GM10266 (cell line): ENCODE results near the gene ADAMTSL5.

ENCODE experiments used
- DNase-seq: peaks from one replicate; pipeline ENCODE4 v3.0.0; 2012; ENCODE audit errors: extremely low spot score
- TF ChIP-seq, protein P1 (sequence below): IDR thresholded peaks from 2 replicates; pipeline ENCODE4 v1.5.1; 2012; ENCODE audit warnings: mild to moderate bottlenecking, low read depth; ENCODE audit not compliant: control insufficient read depth, insufficient read depth; ENCODE audit errors: missing control alignments

The ADAMTSL5 gene

DNA sequence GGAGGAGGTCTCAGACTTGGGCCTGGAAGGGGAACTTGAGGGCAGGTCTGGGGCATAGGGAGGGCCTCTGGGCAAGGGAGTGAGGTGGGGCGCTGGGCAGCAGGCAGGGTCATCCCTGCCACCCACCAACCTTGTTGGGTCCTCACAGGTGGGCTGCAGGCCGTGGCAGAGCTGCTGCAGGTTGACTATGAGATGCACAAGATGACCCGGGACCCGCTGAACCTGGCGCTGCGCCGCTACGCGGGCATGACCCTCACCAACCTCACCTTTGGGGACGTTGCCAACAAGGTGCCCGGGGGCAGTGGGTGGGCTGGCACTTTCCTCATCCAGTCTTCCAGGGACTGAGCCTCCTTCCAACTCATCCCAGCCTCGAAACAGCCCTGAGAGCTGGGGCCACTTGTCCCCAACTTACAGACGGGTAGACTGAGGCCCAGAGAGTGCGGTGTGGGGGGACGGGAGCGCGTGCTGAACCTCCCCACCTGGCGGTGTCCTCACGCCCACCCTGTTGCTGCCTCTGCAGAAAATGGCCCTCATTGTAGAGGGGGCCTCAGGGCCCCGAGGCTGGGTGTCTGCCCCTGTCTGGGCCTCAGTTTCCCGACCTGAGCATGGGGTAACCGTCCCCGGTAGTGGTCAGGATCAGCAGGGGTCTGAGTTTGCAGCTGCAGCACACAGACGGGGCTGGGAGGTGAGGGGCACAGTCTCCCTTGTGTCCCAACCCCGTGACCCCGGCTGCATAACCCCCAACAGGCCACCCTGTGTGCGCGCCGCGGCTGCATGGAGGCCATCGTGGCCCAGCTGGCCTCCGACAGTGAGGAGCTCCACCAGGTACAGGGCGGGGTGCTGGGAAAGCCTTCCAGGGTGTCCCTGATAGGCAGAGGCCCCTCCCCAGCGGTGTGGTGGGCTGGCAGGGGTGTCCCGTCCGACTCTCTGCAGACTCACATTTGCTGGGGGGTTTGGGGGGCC lies 52.5 kb downstream of the ADAMTSL5 start:
- no peak for DNase-seq

DNA sequence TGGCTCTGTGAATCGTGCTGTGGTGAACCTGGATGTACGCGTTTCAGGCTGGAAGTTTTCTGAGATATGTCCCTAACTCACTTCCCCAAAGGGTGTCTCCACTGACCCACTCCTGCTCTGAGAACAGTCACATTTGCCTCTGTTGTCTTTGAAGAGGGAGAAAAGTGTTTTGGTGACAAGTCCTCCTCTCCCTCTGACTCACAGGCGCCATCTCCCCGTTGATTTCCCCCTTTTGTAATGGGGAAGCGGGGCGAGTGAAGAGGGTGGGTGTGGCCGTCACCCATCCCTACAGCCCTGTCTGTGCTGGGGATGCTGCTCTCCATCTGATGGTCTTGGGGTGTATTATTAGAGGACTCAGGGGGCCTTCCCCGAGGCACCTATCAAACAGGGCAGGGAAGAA lies 53.3 kb downstream of the ADAMTSL5 start:
- TF ChIP-seq, protein P1, sequence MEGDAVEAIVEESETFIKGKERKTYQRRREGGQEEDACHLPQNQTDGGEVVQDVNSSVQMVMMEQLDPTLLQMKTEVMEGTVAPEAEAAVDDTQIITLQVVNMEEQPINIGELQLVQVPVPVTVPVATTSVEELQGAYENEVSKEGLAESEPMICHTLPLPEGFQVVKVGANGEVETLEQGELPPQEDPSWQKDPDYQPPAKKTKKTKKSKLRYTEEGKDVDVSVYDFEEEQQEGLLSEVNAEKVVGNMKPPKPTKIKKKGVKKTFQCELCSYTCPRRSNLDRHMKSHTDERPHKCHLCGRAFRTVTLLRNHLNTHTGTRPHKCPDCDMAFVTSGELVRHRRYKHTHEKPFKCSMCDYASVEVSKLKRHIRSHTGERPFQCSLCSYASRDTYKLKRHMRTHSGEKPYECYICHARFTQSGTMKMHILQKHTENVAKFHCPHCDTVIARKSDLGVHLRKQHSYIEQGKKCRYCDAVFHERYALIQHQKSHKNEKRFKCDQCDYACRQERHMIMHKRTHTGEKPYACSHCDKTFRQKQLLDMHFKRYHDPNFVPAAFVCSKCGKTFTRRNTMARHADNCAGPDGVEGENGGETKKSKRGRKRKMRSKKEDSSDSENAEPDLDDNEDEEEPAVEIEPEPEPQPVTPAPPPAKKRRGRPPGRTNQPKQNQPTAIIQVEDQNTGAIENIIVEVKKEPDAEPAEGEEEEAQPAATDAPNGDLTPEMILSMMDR = no peak

More for the DNA sequence above, 52.5 kb downstream of the ADAMTSL5 start:
- TF ChIP-seq, protein P1 = no peak

DNA sequence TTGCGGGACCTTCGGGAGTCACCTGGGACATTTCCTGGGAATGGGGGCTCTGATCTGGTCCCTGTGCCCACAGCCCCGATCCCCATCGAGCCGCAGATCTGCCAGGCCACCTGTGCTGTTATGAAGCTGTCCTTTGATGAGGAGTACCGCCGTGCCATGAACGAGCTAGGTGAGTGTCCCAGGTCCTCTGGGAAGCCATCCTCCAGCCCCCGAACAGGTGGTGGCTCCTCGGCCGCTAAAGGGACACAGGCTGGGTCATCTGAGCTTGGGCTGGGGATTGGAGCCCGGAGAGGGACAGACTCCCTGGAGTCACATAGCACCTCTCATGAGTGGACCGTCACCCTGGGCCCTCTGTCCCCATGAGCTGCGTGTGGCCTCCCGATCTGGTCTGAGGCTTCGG lies 54.9 kb downstream of the ADAMTSL5 start:
- no peak for DNase-seq
- TF ChIP-seq, protein P1 = no peak

More for the DNA sequence above, 53.3 kb downstream of the ADAMTSL5 start:
- no peak for DNase-seq

DNA sequence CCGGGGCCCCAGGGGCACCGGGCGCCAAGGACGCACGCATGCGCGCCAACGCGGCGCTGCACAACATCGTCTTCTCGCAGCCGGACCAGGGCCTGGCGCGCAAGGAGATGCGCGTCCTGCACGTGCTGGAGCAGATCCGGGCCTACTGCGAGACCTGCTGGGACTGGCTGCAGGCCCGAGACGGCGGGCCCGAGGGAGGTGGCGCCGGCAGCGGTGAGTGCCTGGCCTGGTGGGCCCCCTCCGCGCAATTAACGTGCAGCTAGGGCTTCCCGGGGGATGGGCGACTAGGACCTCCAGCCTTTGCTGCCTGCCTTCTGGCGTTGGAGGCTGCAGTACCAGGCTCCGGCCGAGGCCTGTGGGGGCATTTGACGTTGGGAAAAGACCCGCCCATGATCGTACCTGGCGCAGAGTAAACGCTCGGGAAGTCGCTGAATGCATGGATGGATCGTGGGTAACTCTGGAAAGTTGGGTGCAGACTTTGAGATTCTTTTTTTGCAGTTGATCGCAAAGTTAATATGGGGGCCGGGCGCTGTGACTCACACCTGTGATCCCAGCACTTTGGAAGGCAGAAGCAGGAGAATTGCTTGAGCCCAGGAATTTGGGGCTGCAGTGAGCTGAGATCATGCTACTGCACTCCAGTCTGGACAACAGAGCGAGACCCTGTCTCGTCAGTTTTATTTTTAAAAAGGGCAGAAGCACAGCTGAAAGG lies 55.6 kb downstream of the ADAMTSL5 start:
- DNase-seq = no peak
- TF ChIP-seq, protein P1 = no peak

DNA sequence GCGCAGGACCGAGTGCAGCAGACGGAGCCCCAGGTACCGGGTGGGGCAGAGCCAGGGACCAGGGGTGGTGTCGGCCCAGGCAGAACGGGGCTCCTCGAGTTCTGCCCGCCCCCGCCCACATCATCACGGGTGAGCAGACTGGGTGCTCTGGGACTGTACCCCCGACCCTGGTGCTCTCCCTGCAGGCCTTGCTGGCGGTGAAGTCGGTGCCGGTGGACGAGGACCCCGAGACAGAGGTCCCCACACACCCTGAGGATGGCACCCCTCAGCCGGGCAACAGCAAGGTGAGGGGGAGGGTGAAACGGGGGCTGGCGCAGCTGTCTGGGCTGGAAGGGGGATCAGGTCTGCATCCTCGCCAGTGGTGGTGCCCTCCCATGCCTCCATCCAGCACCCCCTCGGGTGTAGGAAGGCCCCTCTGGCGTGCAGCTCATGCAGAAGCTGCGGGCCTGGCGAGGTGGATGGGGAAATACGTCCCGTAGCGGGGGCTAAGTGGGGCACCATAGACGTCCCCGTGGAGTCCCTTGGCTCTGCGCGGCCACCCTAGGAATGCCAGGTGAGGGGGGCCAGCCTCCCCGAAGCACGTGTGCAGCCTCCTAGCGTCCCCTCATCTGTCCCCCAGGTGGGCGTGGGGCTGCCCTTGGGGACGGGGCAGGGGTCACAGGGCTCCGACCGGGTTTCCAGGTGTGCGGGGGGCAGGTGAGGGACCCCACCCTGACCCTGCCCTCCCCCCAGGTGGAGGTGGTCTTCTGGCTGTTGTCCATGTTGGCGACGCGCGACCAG lies 56.5 kb downstream of the ADAMTSL5 start:
- DNase-seq = no peak
- TF ChIP-seq, protein P1 = no peak

DNA sequence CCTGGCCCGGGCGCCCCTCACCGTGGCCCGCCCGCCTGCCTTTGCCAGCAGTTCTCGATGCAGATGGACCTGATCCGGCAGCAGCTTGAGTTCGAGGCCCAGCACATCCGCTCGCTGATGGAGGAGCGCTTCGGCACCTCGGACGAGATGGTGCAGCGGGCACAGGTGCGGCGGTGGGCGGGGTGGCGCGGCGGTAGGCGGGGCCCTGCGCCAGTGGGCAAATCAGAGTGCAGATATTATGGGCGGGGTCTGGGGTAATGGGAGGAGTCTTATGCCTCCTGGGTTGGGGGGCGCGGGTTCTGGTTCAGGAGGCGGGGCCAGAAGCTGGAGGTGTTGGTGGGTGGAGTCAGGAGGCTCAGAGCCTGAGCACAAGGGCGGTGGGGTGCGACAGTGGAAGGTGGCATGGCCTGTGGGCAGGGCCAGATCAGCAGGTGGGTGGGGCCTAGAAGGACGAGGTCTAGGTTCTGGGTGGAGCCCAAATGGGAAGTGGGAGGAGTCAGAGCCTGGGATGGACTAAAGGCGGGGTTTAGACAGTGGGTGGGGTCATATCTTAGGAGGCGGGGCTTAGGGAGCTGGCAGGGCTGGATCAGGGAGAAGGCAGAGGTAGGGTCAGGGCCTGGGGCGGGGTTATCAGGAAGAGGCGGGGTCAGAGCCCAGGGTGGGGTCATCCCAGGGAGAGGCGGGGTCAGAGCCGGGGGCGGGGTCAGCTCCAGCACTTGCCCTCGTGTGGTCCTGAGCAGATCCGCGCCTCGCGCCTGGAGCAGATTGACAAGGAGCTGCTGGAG lies 57.3 kb downstream of the ADAMTSL5 start:
- TF ChIP-seq, protein P1 = no peak
- DNase-seq = peak; percentile 89
